ENCODE measurements around the gene MED12. TPM values are rescaled to one million over a fixed set of nuclear protein-coding genes. Genes with fewer than 3 reads are reported as not detected.
A peak's percentile ranks its signal among the peaks of the same experiment; 100 is the strongest.
"Not testable (repeated sequence)": the region's sequence is repeated elsewhere in the genome, so short reads cannot be mapped to it uniquely, and the experiment has no call there.

Gene MED12
- total and polyA plus RNA-seq, 10 of the 15 experiments (the other 5 are each of a cell fraction or from before 2014, with no cell fraction given): 0.68 to 28.5 (median 13.7) TPM

- H3K9me3 ChIP-seq (replicated peaks; ENCODE audit: control insufficient read depth, insufficient read depth, low read length); H3K27me3 ChIP-seq (replicated peaks in 1 of 2; ENCODE audit: control insufficient read depth in 2 of 2, insufficient read depth in 2 of 2, low read length in 1 of 2); H3K36me3 ChIP-seq (ENCODE audit: control insufficient read depth in 2 of 2, insufficient read depth in 2 of 2, low read length in 1 of 2); DNase-seq (ENCODE audit: low read depth, low spot score); FAIRE-seq; H2AFZ ChIP-seq (ENCODE audit: control insufficient read depth, low read depth, low read length); BruUV-seq (replicated peaks); H3K9ac ChIP-seq (ENCODE audit: control insufficient read depth, insufficient read depth, low read length); H3K4me1 ChIP-seq (ENCODE audit: control insufficient read depth, insufficient read depth, low read length); H4K20me1 ChIP-seq (ENCODE audit: control insufficient read depth, insufficient read depth); H3K4me3 ChIP-seq; ATAC-seq; in situ Hi-C loops (cut with MboI); H3K79me2 ChIP-seq (ENCODE audit: control insufficient read depth, insufficient read depth, low read length); H3K27ac ChIP-seq (ENCODE audit: control insufficient read depth, insufficient read depth): not testable (repeated sequence)
- intact Hi-C loops (cut with micrococcal nuclease; ENCODE audit: unreplicated experiment): loop anchor here (2.0 to 5.0 kb wide), 2 partner anchors 72 to 186 kb away; partner anchors contain the start of genes TAF1 and ZMYM3
- H3K4me2 ChIP-seq (ENCODE audit: control insufficient read depth, insufficient read depth): peak overlapping the region; percentile 63
- RAD21 ChIA-PET (ENCODE audit: unreplicated experiment): interaction anchor here (0.6 to 4.8 kb wide), 6 partner anchors 16 to 210 kb away, joined by 3 to 49 read pairs (median 4); no protein-coding TSS in a partner anchor
- WGBS (ENCODE audit: insufficient coverage, insufficient replicate concordance, low lambda C conversion rate, missing lambda C conversion rate): 54% methylated on average over 9 of the region's 9 CpGs
- POLR2A ChIA-PET: interaction anchor here (0.6 to 7.8 kb wide), 7 partner anchors 16 to 185 kb away, joined by 3 to 76 read pairs (median 5); partner anchors contain the start of genes IL2RG, MED12 and TAF1
- CTCF ChIA-PET: interaction anchor here (0.7 to 7.2 kb wide), 8 partner anchors 16 to 210 kb away, joined by 3 to 55 read pairs (median 7); partner anchors contain the start of gene TAF1
- SMC1A ChIA-PET (ENCODE audit: uncharacterized antibody, unreplicated experiment): interaction anchor here (0.7 to 4.4 kb wide), 12 partner anchors 17 to 411 kb away, joined by 3 to 43 read pairs (median 5); partner anchors contain the start of genes FOXO4, IL2RG and TAF1
These were observed 62.3 kb downstream of the MED12 start for GRCh38 chrX:71180579-71181265.

GRCh38 chrX:71181558-71181909, 63.1 kb downstream of the MED12 start:
- no TSS peak for BruUV-seq (replicated peaks)
- H3K79me2 ChIP-seq (ENCODE audit: control insufficient read depth, insufficient read depth, low read length): no peaks in the 10 kb centered on the region; the same call in 1 of the 2 replicates
- H2AFZ ChIP-seq (ENCODE audit: control insufficient read depth, low read depth, low read length): peak overlapping the region; percentile 56
- DNase-seq (ENCODE audit: low read depth, low spot score) (no peak), ATAC-seq (peak; percentile 60), FAIRE-seq (peak; percentile 83)
- SMC1A ChIA-PET (ENCODE audit: uncharacterized antibody, unreplicated experiment): interaction anchor here (0.8 to 4.4 kb wide), 8 partner anchors 11 to 185 kb away, joined by 3 to 43 read pairs (median 11); partner anchors contain the start of genes NONO and TAF1
- no peaks in the 10 kb centered on the region for H4K20me1 ChIP-seq (ENCODE audit: control insufficient read depth, insufficient read depth)
- POLR2A ChIA-PET: interaction anchor here (1.0 to 7.8 kb wide), 11 partner anchors 9 to 184 kb away, joined by 3 to 76 read pairs (median 8); partner anchors contain the start of genes FOXO4, IL2RG, MED12 and NONO
- peak overlapping the region; percentile 86 for H3K9ac ChIP-seq (ENCODE audit: control insufficient read depth, insufficient read depth, low read length)
- WGBS (ENCODE audit: insufficient coverage, insufficient replicate concordance, low lambda C conversion rate, missing lambda C conversion rate): 26% methylated on average over 10 of the region's 10 CpGs
- peak overlapping the region; percentile 93 for H3K27ac ChIP-seq (ENCODE audit: control insufficient read depth, insufficient read depth)
- H3K36me3 ChIP-seq (ENCODE audit: control insufficient read depth in 2 of 2, insufficient read depth in 2 of 2, low read length in 1 of 2): peaks cover 0 to 3% of the 10 kb centered on the region in 2 experiments; a peak in 2 of 4 replicates
- H3K4me2 ChIP-seq (ENCODE audit: control insufficient read depth, insufficient read depth): peak overlapping the region; percentile 63
- in situ Hi-C loops (cut with MboI): no loop called here
- RAD21 ChIA-PET (ENCODE audit: unreplicated experiment): interaction anchor here (0.6 to 4.8 kb wide), 10 partner anchors 15 to 471 kb away, joined by 3 to 49 read pairs (median 4); partner anchors contain the start of genes MED12 and NONO
- H3K27me3 ChIP-seq (replicated peaks in 1 of 2; ENCODE audit: control insufficient read depth in 2 of 2, insufficient read depth in 2 of 2, low read length in 1 of 2): no peaks in the 10 kb centered on the region
- H3K4me1 ChIP-seq (ENCODE audit: control insufficient read depth, insufficient read depth, low read length): no peaks in the 10 kb centered on the region
- H3K9me3 ChIP-seq (replicated peaks; ENCODE audit: control insufficient read depth, insufficient read depth, low read length): no peaks in the 10 kb centered on the region
- intact Hi-C loops (cut with micrococcal nuclease; ENCODE audit: unreplicated experiment): loop anchor here (2.0 to 5.0 kb wide), 2 partner anchors 71 to 185 kb away; partner anchors contain the start of genes TAF1 and ZMYM3
- CTCF ChIA-PET: interaction anchor here (0.6 to 7.2 kb wide), 8 partner anchors 15 to 372 kb away, joined by 3 to 55 read pairs (median 10); partner anchors contain the start of gene TAF1
- peak overlapping the region; percentile 54 for H3K4me3 ChIP-seq
- TF ChIP-seq SUZ12 (IDR thresholded peaks at IDR 0.05; ENCODE audit: unreplicated experiment): no peak
- TF ChIP-seq HDAC2 (IDR thresholded peaks at IDR 0.05): no peak
- peak; percentile 59; the same call in 1 of the 2 replicates for TF ChIP-seq CBFB (IDR thresholded peaks at IDR 0.05; ENCODE audit: low read depth)
- TF ChIP-seq NFYB (IDR thresholded peaks at IDR 0.05; ENCODE audit: insufficient read depth, low read depth, low read length): no peak
- no peak for TF ChIP-seq YBX1 (IDR thresholded peaks at IDR 0.05)
- 0 out of 4 replicates have a peak, but pooled peaks of 1 of the 2 experiments have one; percentile 16 for TF ChIP-seq ETV6 (conservative IDR thresholded peaks at IDR 0.05 in 1 of 2, IDR thresholded peaks at IDR 0.05 in 1 of 2; ENCODE audit: borderline replicate concordance in 1 of 2, low read depth in 1 of 2)
- TF ChIP-seq ESRRA (IDR thresholded peaks at IDR 0.05; ENCODE audit: low read length): no peak
- TF ChIP-seq BHLHE40 (IDR thresholded peaks at IDR 0.05; ENCODE audit: borderline replicate concordance in 1 of 2, low read depth in 2 of 2, low read length in 1 of 2): peak; percentile 86 to 93
- TF ChIP-seq SUPT20H (IDR thresholded peaks at IDR 0.05; ENCODE audit: borderline replicate concordance, control insufficient read depth, low read depth, low read length): no peak
- TF ChIP-seq RELA (IDR thresholded peaks at IDR 0.05; ENCODE audit: borderline replicate concordance, partially characterized antibody): no peak
- TF ChIP-seq SREBF1 (IDR thresholded peaks at IDR 0.05; ENCODE audit: low read length): no peak
- TF ChIP-seq MTA3 (IDR thresholded peaks at IDR 0.05; ENCODE audit: borderline replicate concordance, low read length): peak; percentile 48; the same call in 1 of the 2 replicates
- no peak for TF ChIP-seq CBX3 (IDR thresholded peaks at IDR 0.05; ENCODE audit: borderline replicate concordance, low read depth)
